Measurements from ENCODE around the gene GALNT8. TPM values are rescaled to one million over a fixed set of nuclear protein-coding genes. Genes with fewer than 3 reads are reported as not detected.

The GALNT8 gene
- 0.15 TPM for total RNA-seq (2013)
- polyA plus RNA-seq, result under 1 TPM in 1 of 3 donors, not detected in 2; 0.04 TPM
- 0.14 and 0.16 TPM in 2 replicates for polyA minus RNA-seq
- 0 to 1.1 (median 0.08) reads per million in 11 experiments for total RNA-seq

- Histone ChIP-seq H3K9ac (ENCODE audit: insufficient read depth, low read length, poor library complexity, severe bottlenecking) (no peak within 1 kb of the TSS), H3K36me3 (replicated peaks in 1 of 2; ENCODE audit: control insufficient read depth in 1 of 2, insufficient read depth in 2 of 2, low read length in 2 of 2) (no peaks in the 10 kb centered on the region), H4K20me1 (ENCODE audit: insufficient read depth, low read length) (no peaks in the 10 kb centered on the region), H3K27ac (ENCODE audit: low read depth in 1 of 2, low read length in 2 of 2) (no peak within 1 kb of the TSS), H3K27me3 (ENCODE audit: control insufficient read depth in 2 of 2, insufficient read depth in 2 of 2, low read length in 2 of 2) (peaks cover 6 to 22% of the 10 kb centered on the region in 2 donors), H3K4me1 (ENCODE audit: control insufficient read depth in 1 of 2, insufficient read depth in 2 of 2, low read length in 2 of 2) (no peaks in the 10 kb centered on the region), H3K79me2 (ENCODE audit: insufficient read depth, low read length) (no peaks in the 10 kb centered on the region), H3K4me3 (replicated peaks in 1 of 3; ENCODE audit: low read depth in 2 of 3, low read length in 3 of 3) (no peak within 1 kb of the TSS), H2AFZ (ENCODE audit: insufficient read depth, low read depth, low read length, poor library complexity, severe bottlenecking) (no peak within 1 kb of the TSS), H3K4me2 (replicated peaks; ENCODE audit: extremely low read depth, low read length, poor library complexity, severe bottlenecking) (no peak within 1 kb of the TSS), H3K9me3 (replicated peaks in 1 of 2; ENCODE audit: control insufficient read depth in 1 of 2, insufficient read depth in 1 of 2, low read length in 2 of 2) (no peaks in the 10 kb centered on the region)
- no peaks in the 10 kb centered on the region for H3K4me1 Mint-ChIP-seq
- no peak for DNase-seq
- no peak within 1 kb of the TSS for H3K27ac Mint-ChIP-seq
- TF ChIP-seq CTCF (IDR thresholded peaks at IDR 0.05), result no peak
- no peaks in the 10 kb centered on the region for H3K36me3 Mint-ChIP-seq
- intact Hi-C loops (cut with micrococcal nuclease), result no loop called here
- H3K4me3 Mint-ChIP-seq, result peak within 1 kb of the TSS in 1 of 2 donors; percentile 47
- WGBS (ENCODE audit: insufficient coverage), result 87% methylated on average over 13 of the region's 18 CpGs
- no peaks in the 10 kb centered on the region for H3K9me3 Mint-ChIP-seq
- peaks cover 33 to 48% (median 39%) of the 10 kb centered on the region in 3 donors for H3K27me3 Mint-ChIP-seq (ENCODE audit: low read depth in 3 of 3)
Observed at GRCh38 chr12:4719821-4720636, at the start of gene GALNT8. Gene GALNT8, plus strand, starts transcription at chr12:4720400. Its CDS starts 278 bp downstream, at chr12:4720678.

DNA sequence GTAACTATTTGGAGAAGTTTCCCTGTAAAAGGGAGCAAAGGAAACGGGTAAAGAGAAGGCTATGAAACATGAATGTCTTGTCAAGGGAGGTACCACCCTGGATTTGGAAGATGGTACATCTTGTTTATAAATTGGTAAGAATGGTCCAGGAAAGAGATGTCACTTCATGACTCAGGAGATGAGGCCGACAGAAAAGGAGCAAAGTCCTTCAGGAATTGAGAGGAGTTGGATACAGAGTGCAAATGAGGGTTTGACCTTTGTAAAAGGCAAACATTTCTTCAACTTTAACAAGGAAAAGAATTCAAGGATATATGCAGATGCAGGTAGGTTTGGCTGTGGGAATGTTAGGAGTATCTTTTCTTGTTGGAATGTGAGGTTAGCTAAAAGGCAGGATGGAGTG, 40.5 kb upstream of the GALNT8 start:
- no peaks in the 10 kb centered on the region for H4K20me1 ChIP-seq (ENCODE audit: insufficient read depth, low read length)
- H3K79me2 ChIP-seq (ENCODE audit: insufficient read depth, low read length), result no peaks in the 10 kb centered on the region
- Mint-ChIP-seq H3K9me3 (peaks cover 0 to 4% (median 0%) of the 10 kb centered on the region in 7 donors), H3K27ac (peak overlapping the region in 1 of 7 donors; percentile 4), H3K36me3 (peaks cover 37% of the 10 kb centered on the region in 2 donors), H3K27me3 (ENCODE audit: low read depth in 3 of 3) (peaks cover 0 to 2% (median 1%) of the 10 kb centered on the region in 3 donors), H3K4me3 (no peak overlapping the region), H3K4me1 (no peaks in the 10 kb centered on the region)
- intact Hi-C loops (cut with micrococcal nuclease), result no loop called here
- no peak overlapping the region for H3K4me2 ChIP-seq (replicated peaks; ENCODE audit: extremely low read depth, low read length, poor library complexity, severe bottlenecking)
- no peak overlapping the region for H3K27ac ChIP-seq (ENCODE audit: low read depth in 1 of 2, low read length in 2 of 2)
- H3K9ac ChIP-seq (ENCODE audit: insufficient read depth, low read length, poor library complexity, severe bottlenecking), result no peak overlapping the region
- no peaks in the 10 kb centered on the region for H3K4me1 ChIP-seq (ENCODE audit: control insufficient read depth in 1 of 2, insufficient read depth in 2 of 2, low read length in 2 of 2)
- TF ChIP-seq CTCF (IDR thresholded peaks at IDR 0.05), result no peak
- peaks cover 28 to 45% of the 10 kb centered on the region in 2 donors for H3K36me3 ChIP-seq (replicated peaks in 1 of 2; ENCODE audit: control insufficient read depth in 1 of 2, insufficient read depth in 2 of 2, low read length in 2 of 2)
- H3K4me3 ChIP-seq (replicated peaks in 1 of 3; ENCODE audit: low read depth in 2 of 3, low read length in 3 of 3), result no peak overlapping the region
- no peaks in the 10 kb centered on the region for H3K9me3 ChIP-seq (replicated peaks in 1 of 2; ENCODE audit: control insufficient read depth in 1 of 2, insufficient read depth in 1 of 2, low read length in 2 of 2)
- no peak for DNase-seq
- 100% methylated on average over 1 of the region's 2 CpGs for WGBS (ENCODE audit: insufficient coverage)
- H3K27me3 ChIP-seq (ENCODE audit: control insufficient read depth in 2 of 2, insufficient read depth in 2 of 2, low read length in 2 of 2), result no peaks in the 10 kb centered on the region
- H2AFZ ChIP-seq (ENCODE audit: insufficient read depth, low read depth, low read length, poor library complexity, severe bottlenecking), result no peak overlapping the region
